H1 (cell line): Measurements from ENCODE around the gene DAP. TPM values are rescaled to one million over a fixed set of nuclear protein-coding genes. Genes with fewer than 3 reads are reported as not detected.

Experiments
- CTCF ChIA-PET: fragments of 300-600 bp; sonication (Branson Sonifier 250); formaldehyde crosslinking; loops from one replicate; lab custom pipeline; 2021; ENCODE audit not compliant: partially characterized antibody; lab: Charles Lee
- POLR2A ChIA-PET: fragments of 300-600 bp; sonication (Branson Sonifier 250); formaldehyde crosslinking; loops from one replicate; lab custom pipeline; 2021; ENCODE audit warnings: inconsistent platforms; ENCODE audit not compliant: partially characterized antibody; lab: Charles Lee
- DNase-seq, 2 experiments: peaks; one replicate each; pipeline versions ENCODE4 v3.0.0 to v3.0.0-alpha.2; 2010 to 2022; ENCODE audit warnings: low spot score in 2 of 2, low read depth in 1 of 2, mixed read lengths in 1 of 2
- FAIRE-seq: peaks from 2 replicates; lab custom pipeline; 2011; peaks lifted over from hg19 to GRCh38; lab: Jason Lieb, UNC
- H2AFZ ChIP-seq: 2 replicates; pipeline ENCODE4 v1.8.1; 2012; ENCODE audit warnings: low read length, inconsistent platforms
- H2AK5ac ChIP-seq: 2 replicates; pipeline ENCODE4 v1.6.1; 2013; ENCODE audit warnings: low read depth, low read length
- H2BK120ac ChIP-seq: replicated peaks from 2 replicates; pipeline ENCODE3; 2013; ENCODE audit warnings: low read depth, low read length, inconsistent platforms
- H2BK12ac ChIP-seq: 2 replicates; pipeline ENCODE4 v1.6.1; 2013; ENCODE audit warnings: low read depth, low read length
- H2BK15ac ChIP-seq: 2 replicates; pipeline ENCODE4 v1.6.1; 2013; ENCODE audit warnings: low read length
- H2BK20ac ChIP-seq: 2 replicates; pipeline ENCODE4 v1.6.1; 2013; ENCODE audit warnings: low read length
- H2BK5ac ChIP-seq: 2 replicates; pipeline ENCODE4 v1.6.1; 2013; ENCODE audit warnings: low read depth, low read length
- H3K14ac ChIP-seq: 2 replicates; pipeline ENCODE4 v1.6.1; 2013; ENCODE audit warnings: inconsistent platforms; ENCODE audit not compliant: insufficient read length
- H3K18ac ChIP-seq: 2 replicates; pipeline ENCODE4 v1.6.1; 2013; ENCODE audit warnings: low read length; ENCODE audit errors: extremely low read depth
- H3K23ac ChIP-seq: 2 replicates; pipeline ENCODE4 v1.6.1; 2013; ENCODE audit warnings: inconsistent platforms; ENCODE audit not compliant: insufficient read length
- H3K23me2 ChIP-seq: 2 replicates; pipeline ENCODE4 v1.6.1; 2013; ENCODE audit warnings: low read depth, low read length
- H3K27ac ChIP-seq: 2 replicates; pipeline ENCODE4 v1.6.1; 2011; ENCODE audit warnings: low read depth, low read length, inconsistent platforms
- H3K27me3 ChIP-seq, 4 experiments: replicated peaks in 1 of 4; 1 replicate in 1 of 4; 2 replicates in 3 of 4; pipeline versions ENCODE4 v1.6.1 to v1.8.1; 2011 to 2013; ENCODE audit warnings: low read length in 3 of 4, mild to moderate bottlenecking in 3 of 4, inconsistent platforms in 2 of 4, mixed read lengths in 2 of 4, moderate library complexity in 1 of 4; ENCODE audit not compliant: control insufficient read depth in 3 of 4, insufficient read depth in 3 of 4; ENCODE audit errors: extremely low read depth in 1 of 4
- H3K36me3 ChIP-seq, 4 experiments: 2 replicates each; pipeline versions ENCODE4 v1.6.1 to v1.8.1; 2011 to 2013; ENCODE audit warnings: mild to moderate bottlenecking in 4 of 4, low read length in 3 of 4, moderate library complexity in 2 of 4, control low read depth in 1 of 4, inconsistent platforms in 1 of 4; ENCODE audit not compliant: insufficient read depth in 4 of 4, control insufficient read depth in 2 of 4
- H3K4ac ChIP-seq: replicated peaks from 2 replicates; pipeline ENCODE3; 2013; ENCODE audit warnings: low read length, low read depth, mixed read lengths, inconsistent platforms; ENCODE audit not compliant: insufficient read length
- H3K4me1 ChIP-seq, 4 experiments: replicated peaks in 1 of 4; 1 replicate in 1 of 4; 2 replicates in 3 of 4; pipeline versions ENCODE4 v1.6.1 to v1.8.1; 2011 to 2013; ENCODE audit warnings: low read length in 3 of 4, inconsistent platforms in 2 of 4, mixed read lengths in 1 of 4; ENCODE audit not compliant: insufficient read depth in 4 of 4, control insufficient read depth in 3 of 4
- H3K4me2 ChIP-seq, 2 experiments: 2 replicates each; pipeline versions ENCODE4 v1.6.1 to v1.8.1; 2011 to 2013; ENCODE audit warnings: low read depth in 2 of 2, low read length in 2 of 2, control low read depth in 1 of 2, inconsistent platforms in 1 of 2, mild to moderate bottlenecking in 1 of 2; ENCODE audit not compliant: insufficient read depth in 1 of 2
- H3K4me3 ChIP-seq, 4 experiments: fragments of 200-600, 300-600 bp in 1 of 4; sonication (generic), shearing (Covaris generic), sonication (Bioruptor Twin) in 1 of 4; 2 replicates each; pipeline versions ENCODE4 v1.5.1 to v1.8.1; 2011 to 2016; ENCODE audit warnings: low read length in 4 of 4, low read depth in 3 of 4, control low read depth in 2 of 4, inconsistent platforms in 2 of 4, mild to moderate bottlenecking in 2 of 4, mixed read lengths in 1 of 4, moderate library complexity in 1 of 4; ENCODE audit not compliant: insufficient read depth in 2 of 4; ENCODE audit errors: extremely low read depth in 1 of 4
- H3K56ac ChIP-seq: replicated peaks from 2 replicates; pipeline ENCODE3; 2013; ENCODE audit warnings: low read depth, mild to moderate bottlenecking, mixed read lengths, low read length, inconsistent platforms; ENCODE audit not compliant: insufficient read length
- H3K79me1 ChIP-seq: 2 replicates; pipeline ENCODE4 v1.6.1; 2013; ENCODE audit warnings: low read depth, low read length, control low read depth
- H3K79me2 ChIP-seq, 2 experiments: 2 replicates each; pipeline versions ENCODE4 v1.6.1 to v1.8.1; 2012 to 2013; ENCODE audit warnings: low read length in 2 of 2, mild to moderate bottlenecking in 2 of 2, inconsistent platforms in 1 of 2; ENCODE audit not compliant: insufficient read depth in 2 of 2, control insufficient read depth in 1 of 2
- H3K9ac ChIP-seq, 4 experiments: replicated peaks in 1 of 4; 1 replicate in 1 of 4; 2 replicates in 3 of 4; pipeline versions ENCODE4 v1.6.1 to v1.8.1; 2011 to 2013; ENCODE audit warnings: low read depth in 3 of 4, low read length in 3 of 4, control low read depth in 2 of 4, mild to moderate bottlenecking in 2 of 4, moderate library complexity in 2 of 4, inconsistent platforms in 1 of 4; ENCODE audit errors: extremely low read depth in 1 of 4
- H3K9me3 ChIP-seq, 2 experiments: 2 replicates each; pipeline versions ENCODE4 v1.6.1 to v1.8.1; 2012 to 2013; ENCODE audit warnings: mild to moderate bottlenecking in 2 of 2, moderate library complexity in 2 of 2, control low read depth in 1 of 2, inconsistent platforms in 1 of 2, low read depth in 1 of 2, low read length in 1 of 2, mixed read lengths in 1 of 2; ENCODE audit not compliant: insufficient read depth in 2 of 2
- H4K20me1 ChIP-seq, 2 experiments: replicated peaks in 1 of 2; 2 replicates each; pipeline versions ENCODE3 to v1.8.1; 2011 to 2013; ENCODE audit warnings: inconsistent platforms in 2 of 2, low read length in 2 of 2, mild to moderate bottlenecking in 1 of 2; ENCODE audit not compliant: insufficient read depth in 2 of 2, control insufficient read depth in 1 of 2
- H4K5ac ChIP-seq: 2 replicates; pipeline ENCODE4 v1.6.1; 2013; ENCODE audit warnings: low read length, low read depth, mixed read lengths, inconsistent platforms; ENCODE audit not compliant: insufficient read length
- H4K8ac ChIP-seq: 2 replicates; pipeline ENCODE4 v1.8.0; 2013; ENCODE audit warnings: mild to moderate bottlenecking, moderate library complexity, low read length, inconsistent platforms; ENCODE audit not compliant: insufficient read depth; ENCODE audit errors: extremely low read depth
- H4K91ac ChIP-seq: replicated peaks from 2 replicates; pipeline ENCODE3; 2013; ENCODE audit warnings: low read length, mixed read lengths, inconsistent platforms; ENCODE audit not compliant: insufficient read length
- ATF2 ChIP-seq: IDR thresholded peaks from 2 replicates; pipeline ENCODE4 v1.6.1; 2012; ENCODE audit warnings: low read length, inconsistent platforms
- CHD2 ChIP-seq: IDR thresholded peaks from 2 replicates; pipeline ENCODE4 v1.6.1; 2012; ENCODE audit warnings: low read length, improper control_type of control experiment
- CTCF ChIP-seq, 3 experiments: IDR thresholded peaks; 1 replicate in 2 of 3; 2 replicates in 1 of 3; pipeline versions ENCODE4 v1.5.1 to v1.6.1; 2011; ENCODE audit warnings: low read length in 3 of 3, mild to moderate bottlenecking in 3 of 3, inconsistent platforms in 2 of 3, low read depth in 1 of 3, moderate library complexity in 1 of 3; ENCODE audit not compliant: insufficient read depth in 1 of 3; ENCODE audit errors: control extremely low read depth in 1 of 3
- GTF2F1 ChIP-seq: IDR thresholded peaks from 2 replicates; pipeline ENCODE4 v1.6.1; 2012; ENCODE audit warnings: low read depth, low read length, improper control_type of control experiment, borderline replicate concordance
- RAD21 ChIP-seq, 2 experiments: IDR thresholded peaks in 1 of 2; conservative IDR thresholded peaks in 1 of 2; 2 replicates each; pipeline ENCODE4 v1.6.1; 2011; ENCODE audit warnings: low read depth in 2 of 2, low read length in 2 of 2, improper control_type of control experiment in 1 of 2, inconsistent platforms in 1 of 2, mild to moderate bottlenecking in 1 of 2, moderate library complexity in 1 of 2
- RXRA ChIP-seq: IDR thresholded peaks from 2 replicates; pipeline ENCODE4 v1.6.1; 2011; ENCODE audit warnings: low read depth, mild to moderate bottlenecking, low read length, moderate library complexity; ENCODE audit not compliant: insufficient read depth
- YY1 ChIP-seq: IDR thresholded peaks from 2 replicates; pipeline ENCODE4 v1.6.1; 2011; ENCODE audit warnings: low read depth, mild to moderate bottlenecking, low read length
- WGBS, 2 experiments: shearing (Covaris generic) in 1 of 2; methylation state at CpG; one replicate each; pipeline versions ENCODE4 v1.1.6 to v1.1.7; 2013 to 2015; ENCODE audit warnings: low lambda C conversion rate in 2 of 2, mixed read lengths in 2 of 2, inconsistent platforms in 1 of 2, low coverage in 1 of 2, missing lambda C conversion rate in 1 of 2; ENCODE audit not compliant: insufficient replicate concordance in 2 of 2, insufficient coverage in 1 of 2, insufficient read length in 1 of 2; ENCODE audit errors: extremely low coverage in 1 of 2, missing lambda C conversion rate in 1 of 2; 5-methylcytosine and 5-hydroxymethylcytosine counted together
- polyA plus RNA-seq, 7 experiments: library from polyadenylated mRNA; depleted of rRNA in 3 of 7; stranded (reverse) in 5 of 7; unstranded in 2 of 7; fragments of >200 nt in 5 of 7; fragments of 200-250 nt in 2 of 7; gene quantifications; 1 replicate in 5 of 7; 2 replicates in 1 of 7; 4 replicates in 1 of 7; pipeline versions ENCODE4 v1.2.1 to v1.2.3, GENCODE V29; 2011 to 2013; ENCODE audit warnings: missing spikeins in 2 of 7, mixed read lengths in 2 of 7
- total RNA-seq: library from RNA; stranded (reverse); fragmentation: NEBNext Ultra II Directional; extraction: Animal tissue kit (Norgen Biotek cat#: 25700); gene quantifications from 2 replicates; pipeline ENCODE4 v1.2.1, GENCODE V29; 2021

Gene DAP
- total and polyA plus RNA-seq, 2 of the 8 experiments (the other 6 are each of a cell fraction or from before 2014, with no cell fraction given), result 26.2 to 44.4 TPM

GRCh38 chr5:10741661-10742060 is 19.4 kb downstream of the DAP start:
- H3K23me2 ChIP-seq, result no peaks in the 10 kb centered on the region
- TF ChIP-seq YY1 (no peak), ATF2 (no peak), CTCF (IDR thresholded peaks at IDR 0.05; ENCODE audit: control extremely low read depth in 1 of 3, insufficient read depth in 1 of 3, low read depth in 1 of 3, low read length in 3 of 3) (peak in 1 of 3 experiments; percentile 27; a peak in 1 of 4 replicates), CHD2 (no peak), RAD21 (IDR thresholded peaks at IDR 0.05 in 1 of 2, conservative IDR thresholded peaks at IDR 0.05 in 1 of 2; ENCODE audit: low read depth in 2 of 2, low read length in 2 of 2) (peak; percentile 7 to 29; a peak in 1 of 4 replicates), RXRA (no peak), GTF2F1 (no peak)
- no peaks in the 10 kb centered on the region for H3K27me3 ChIP-seq
- H2AFZ ChIP-seq, result no peak overlapping the region
- no peak overlapping the region for H4K91ac ChIP-seq
- no peak overlapping the region for H3K23ac ChIP-seq
- POLR2A ChIA-PET, result no interaction called here
- no peak overlapping the region for H4K5ac ChIP-seq
- H2BK120ac ChIP-seq, result no peak overlapping the region
- DNase-seq (no peak), FAIRE-seq (no peak)
- no peak overlapping the region for H3K56ac ChIP-seq
- H3K18ac ChIP-seq, result no peak overlapping the region
- no peak overlapping the region for H2BK12ac ChIP-seq
- no peak overlapping the region for H4K8ac ChIP-seq
- H3K14ac ChIP-seq, result no peak overlapping the region
- no peak overlapping the region for H2BK5ac ChIP-seq
- H3K4me3 ChIP-seq, result no peak overlapping the region
- no peaks in the 10 kb centered on the region for H3K79me1 ChIP-seq
- peaks cover 0 to 1% of the 10 kb centered on the region in 2 experiments for H4K20me1 ChIP-seq
- H3K27ac ChIP-seq, result no peak overlapping the region
- 88% methylated on average over 9 of the region's 9 CpGs; no CpG with 5 or more reads in 1 of the 2 experiments for WGBS, 2 experiments
- CTCF ChIA-PET, result interaction anchor here (1.2 to 3.3 kb wide), 5 partner anchors 11 to 92 kb away, joined by 3 to 13 read pairs (median 5); no protein-coding TSS in a partner anchor
- H3K36me3 ChIP-seq, result peaks cover 0 to 12% (median 4%) of the 10 kb centered on the region in 4 experiments; a peak in 7 of 8 replicates
- no peaks in the 10 kb centered on the region for H3K4me1 ChIP-seq
- H3K9me3 ChIP-seq, result peaks cover 4 to 11% of the 10 kb centered on the region in 2 experiments; a peak in 1 of 4 replicates
- H3K79me2 ChIP-seq, result no peaks in the 10 kb centered on the region
- H3K9ac ChIP-seq, result no peak overlapping the region
- H2BK20ac ChIP-seq, result no peak overlapping the region
- H3K4ac ChIP-seq, result no peak overlapping the region
- H2BK15ac ChIP-seq, result no peak overlapping the region
- no peak overlapping the region for H3K4me2 ChIP-seq
- no peak overlapping the region for H2AK5ac ChIP-seq
